ENCODE results near the gene PNMA1. TPM values are rescaled to one million over a fixed set of nuclear protein-coding genes. Genes with fewer than 3 reads are reported as not detected.

Gene PNMA1
- total and polyA plus RNA-seq, 9 of the 15 experiments (the other 6 are each of a cell fraction or from before 2014, with no cell fraction given) = 1.7 to 26.4 (median 8.7) TPM

GRCh38 chr14:73753124-73753886, 39.1 kb upstream of the PNMA1 start (continued):
- TF ChIP-seq ETS2 (tag; IDR thresholded peaks at IDR 0.05; ENCODE audit: borderline replicate concordance, poor library complexity, severe bottlenecking) (no peak), SLC30A9 (CRISPR knock-in tag; IDR thresholded peaks at IDR 0.05) (no peak), ZBTB40 (IDR thresholded peaks at IDR 0.05) (no peak), ZBTB40 (CRISPR knock-in tag; IDR thresholded peaks at IDR 0.05) (no peak), MTA2 (IDR thresholded peaks at IDR 0.05; ENCODE audit: low read depth) (peak; percentile 67), HOXB6 (CRISPR knock-in tag; IDR thresholded peaks at IDR 0.05; ENCODE audit: borderline replicate concordance) (no peak), TFE3 (CRISPR knock-in tag; IDR thresholded peaks at IDR 0.05) (no peak), MECOM (CRISPR knock-in tag; IDR thresholded peaks at IDR 0.05) (no peak), ZNF408 (CRISPR knock-in tag; IDR thresholded peaks at IDR 0.05; ENCODE audit: low read depth) (no peak), SIX5 (IDR thresholded peaks at IDR 0.05; ENCODE audit: borderline replicate concordance in 1 of 2, insufficient read depth in 1 of 2, low read depth in 1 of 2, low read length in 2 of 2) (no peak), ZNF507 (tag; conservative IDR thresholded peaks at IDR 0.05) (no peak), TCF3 (CRISPR knock-in tag; IDR thresholded peaks at IDR 0.05) (peak; percentile 93), ZBTB8A (IDR thresholded peaks at IDR 0.05; ENCODE audit: partially characterized antibody) (no peak)
- TF ChIP-seq, protein P1, sequence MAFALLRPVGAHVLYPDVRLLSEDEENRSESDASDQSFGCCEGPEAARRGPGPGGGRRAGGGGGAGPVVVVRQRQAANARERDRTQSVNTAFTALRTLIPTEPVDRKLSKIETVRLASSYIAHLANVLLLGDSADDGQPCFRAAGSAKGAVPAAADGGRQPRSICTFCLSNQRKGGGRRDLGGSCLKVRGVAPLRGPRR (CRISPR knock-in tag; IDR thresholded peaks at IDR 0.05) = no peak
- TF ChIP-seq, protein P2, sequence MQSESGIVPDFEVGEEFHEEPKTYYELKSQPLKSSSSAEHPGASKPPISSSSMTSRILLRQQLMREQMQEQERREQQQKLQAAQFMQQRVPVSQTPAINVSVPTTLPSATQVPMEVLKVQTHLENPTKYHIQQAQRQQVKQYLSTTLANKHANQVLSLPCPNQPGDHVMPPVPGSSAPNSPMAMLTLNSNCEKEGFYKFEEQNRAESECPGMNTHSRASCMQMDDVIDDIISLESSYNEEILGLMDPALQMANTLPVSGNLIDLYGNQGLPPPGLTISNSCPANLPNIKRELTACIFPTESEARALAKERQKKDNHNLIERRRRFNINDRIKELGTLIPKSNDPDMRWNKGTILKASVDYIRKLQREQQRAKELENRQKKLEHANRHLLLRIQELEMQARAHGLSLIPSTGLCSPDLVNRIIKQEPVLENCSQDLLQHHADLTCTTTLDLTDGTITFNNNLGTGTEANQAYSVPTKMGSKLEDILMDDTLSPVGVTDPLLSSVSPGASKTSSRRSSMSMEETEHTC (IDR thresholded peaks at IDR 0.05) = no peak
